ACC112 (cell line): ENCODE data around the gene FSTL1.

ENCODE experiments used
- H2AFZ ChIP-seq: fragments of 200-600 bp; sonication (generic); one replicate; pipeline ENCODE4 v1.6.0; 2017; ENCODE audit warnings: antibody characterized with exemption, low read length; ENCODE audit not compliant: unreplicated experiment
- H3K27ac ChIP-seq: fragments of 200-600 bp; sonication (generic); 2 replicates; pipeline ENCODE4 v1.5.1; 2014; ENCODE audit warnings: low read depth, mild to moderate bottlenecking, antibody characterized with exemption, low read length, moderate library complexity
- H3K27me3 ChIP-seq: fragments of 200-600 bp; sonication (generic); 2 replicates; pipeline ENCODE4 v1.6.1; 2014; ENCODE audit warnings: mild to moderate bottlenecking, antibody characterized with exemption, low read length, moderate library complexity, mixed read lengths; ENCODE audit not compliant: insufficient read depth
- H3K36me3 ChIP-seq: fragments of 200-600 bp; sonication (generic); 2 replicates; pipeline ENCODE4 v1.6.1; 2016; ENCODE audit warnings: mild to moderate bottlenecking, antibody characterized with exemption, low read length, moderate library complexity, mixed read lengths; ENCODE audit not compliant: insufficient read depth
- H3K4me1 ChIP-seq: fragments of 200-600 bp; sonication (generic); one replicate; pipeline ENCODE4 v1.6.1; 2016; ENCODE audit warnings: low read length, mixed read lengths; ENCODE audit not compliant: insufficient read depth, unreplicated experiment, control insufficient read depth
- H3K4me3 ChIP-seq: fragments of 200-600 bp; sonication (generic); 2 replicates; pipeline ENCODE4 v1.5.1; 2014; ENCODE audit warnings: mild to moderate bottlenecking, low read depth, low read length
- H3K79me2 ChIP-seq: fragments of 200-600 bp; sonication (generic); one replicate; pipeline ENCODE4 v1.6.0; 2016; ENCODE audit warnings: low read length; ENCODE audit not compliant: control insufficient read depth, unreplicated experiment, insufficient read depth

Gene FSTL1

DNA sequence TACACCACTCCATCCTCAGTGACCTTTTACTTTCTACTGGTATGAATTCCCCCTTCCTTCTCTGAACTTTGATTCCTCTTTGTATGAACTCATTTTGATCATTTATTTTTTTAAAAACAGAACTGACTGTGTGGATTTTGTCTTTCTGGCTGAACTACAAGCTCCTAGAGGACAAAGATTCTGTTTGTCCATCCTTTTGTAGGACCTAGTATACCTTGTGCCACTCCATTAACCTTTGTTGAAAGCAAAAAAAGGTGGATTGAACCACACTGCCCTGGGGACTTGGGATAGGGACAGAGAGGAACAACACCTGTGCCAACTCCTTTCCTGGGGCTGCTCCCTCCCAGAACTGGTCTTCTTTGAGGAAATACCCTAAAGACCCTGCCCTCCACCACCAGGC lies 23.6 kb downstream of the FSTL1 start:
- H2AFZ ChIP-seq: no peak overlapping the region
- H3K4me1 ChIP-seq: peaks cover 93% of the 10 kb centered on the region
- H3K36me3 ChIP-seq: peaks cover 31% of the 10 kb centered on the region
- H3K79me2 ChIP-seq: peaks cover 88% of the 10 kb centered on the region
- peak overlapping the region; percentile 58 for H3K27ac ChIP-seq
- H3K27me3 ChIP-seq: no peaks in the 10 kb centered on the region
- H3K4me3 ChIP-seq: no peak overlapping the region

DNA sequence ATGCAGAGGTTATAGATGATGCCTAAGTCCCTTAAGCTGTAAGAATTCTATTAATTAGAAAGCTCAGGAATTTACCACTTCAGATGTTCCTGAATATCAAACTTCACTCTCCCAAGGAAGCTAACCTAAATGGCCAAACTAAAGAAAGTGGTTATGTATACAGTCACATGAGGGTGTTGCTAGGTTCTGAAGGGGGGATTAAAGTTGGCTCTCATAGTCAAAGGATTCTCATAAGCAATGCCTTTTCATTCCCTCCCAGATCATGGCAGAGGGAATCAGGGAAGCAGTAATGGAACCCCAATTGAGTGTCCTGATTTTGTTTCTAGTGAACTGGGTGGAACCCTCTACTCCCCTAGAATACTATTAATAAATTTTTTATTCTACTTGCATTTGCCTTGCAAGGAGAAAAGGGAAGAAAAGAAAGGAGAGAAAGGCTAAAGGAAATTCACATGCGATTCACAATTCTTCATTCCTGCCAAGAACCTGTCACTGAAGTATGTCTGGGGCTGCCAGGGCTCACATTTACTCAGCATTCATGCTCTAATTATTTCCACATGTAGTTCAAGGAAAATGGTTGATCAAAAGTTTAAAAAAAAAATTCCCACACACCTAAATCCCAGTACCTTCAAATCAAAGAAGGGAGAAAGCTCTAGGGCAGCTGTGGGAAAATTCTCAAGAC lies 25.1 kb downstream of the FSTL1 start:
- Histone ChIP-seq H3K36me3 (peaks cover 22% of the 10 kb centered on the region), H3K4me3 (no peak overlapping the region), H2AFZ (no peak overlapping the region), H3K27ac (peak overlapping the region; percentile 58), H3K4me1 (peaks cover 94% of the 10 kb centered on the region), H3K27me3 (no peaks in the 10 kb centered on the region), H3K79me2 (peaks cover 86% of the 10 kb centered on the region)

DNA sequence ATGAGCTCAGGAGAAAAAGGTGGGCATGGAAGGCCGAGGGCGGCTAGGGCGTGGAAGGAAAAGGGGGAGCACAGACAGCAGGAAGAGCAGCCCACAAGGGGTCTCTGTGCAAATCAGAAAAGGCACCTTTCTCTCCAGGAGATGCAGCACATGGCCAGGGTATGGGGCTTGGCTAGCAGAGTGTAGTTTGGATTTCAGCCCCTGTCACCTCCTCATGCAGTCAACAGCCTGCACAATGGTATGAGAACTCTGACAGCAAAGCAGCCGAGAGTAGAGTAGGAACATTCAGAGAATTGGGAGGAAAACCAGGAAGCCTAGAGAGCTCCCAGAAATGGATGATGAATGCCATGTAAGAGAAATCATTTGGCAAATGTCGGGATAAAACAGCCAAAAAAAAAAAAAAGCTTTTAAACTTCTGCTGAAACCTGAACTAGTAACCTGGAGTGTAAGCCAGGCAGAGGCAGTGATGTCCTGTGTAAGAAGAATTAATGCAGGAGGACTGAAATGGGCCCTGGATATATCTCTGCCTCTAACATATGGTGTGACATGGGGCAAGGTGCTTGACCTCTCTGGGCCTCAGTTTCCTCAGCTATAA lies 25.7 kb downstream of the FSTL1 start:
- Histone ChIP-seq H3K27me3 (no peaks in the 10 kb centered on the region), H3K27ac (peak overlapping the region; percentile 58), H3K36me3 (peaks cover 17% of the 10 kb centered on the region), H3K79me2 (peaks cover 86% of the 10 kb centered on the region), H3K4me3 (no peak overlapping the region), H3K4me1 (peaks cover 92% of the 10 kb centered on the region), H2AFZ (no peak overlapping the region)

DNA sequence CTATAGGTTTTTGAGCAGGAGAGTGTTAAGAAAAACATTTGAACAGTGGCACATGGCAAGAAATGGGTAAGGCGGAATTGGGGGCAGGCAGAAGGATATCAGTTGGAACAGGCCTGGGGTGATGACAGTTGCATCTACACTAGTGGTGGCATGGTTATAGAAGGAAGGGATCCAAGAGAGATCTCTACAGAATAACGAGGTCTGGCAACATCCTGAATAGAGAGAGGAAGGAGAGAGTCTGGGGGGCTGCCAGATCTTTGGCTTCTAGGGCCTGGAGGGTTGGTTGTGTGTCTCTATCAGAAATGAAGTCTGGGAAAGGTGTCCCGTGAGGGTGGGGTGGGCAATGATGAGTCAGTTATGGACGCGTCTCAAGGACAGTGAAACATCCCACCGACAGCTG lies 26.3 kb downstream of the FSTL1 start:
- Histone ChIP-seq H3K27ac (no peak overlapping the region), H3K79me2 (peaks cover 85% of the 10 kb centered on the region), H3K4me3 (no peak overlapping the region), H2AFZ (no peak overlapping the region), H3K27me3 (no peaks in the 10 kb centered on the region), H3K36me3 (peaks cover 12% of the 10 kb centered on the region), H3K4me1 (peaks cover 86% of the 10 kb centered on the region)

DNA sequence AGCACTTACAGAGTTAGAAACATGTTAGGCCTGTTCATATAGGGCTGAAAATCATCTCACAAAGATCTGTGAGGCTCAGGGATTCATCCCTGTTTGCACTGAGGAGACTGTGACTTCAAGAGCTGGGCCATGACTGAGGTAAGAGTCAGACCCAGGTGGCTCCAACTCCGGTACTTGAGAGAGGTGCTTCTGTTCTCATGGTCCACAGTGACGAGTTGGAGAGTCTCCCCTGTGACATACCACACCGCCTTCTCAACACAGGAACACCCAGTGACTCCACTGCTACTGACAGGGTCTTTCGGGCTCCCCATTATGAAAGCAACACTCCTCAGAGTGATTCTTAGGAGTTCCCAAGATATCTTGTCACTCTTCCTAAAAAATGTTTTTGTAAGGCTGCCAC lies 27.4 kb downstream of the FSTL1 start:
- H3K27me3 ChIP-seq: no peaks in the 10 kb centered on the region
- peaks cover 83% of the 10 kb centered on the region for H3K79me2 ChIP-seq
- no peak overlapping the region for H3K4me3 ChIP-seq
- peak overlapping the region; percentile 33 for H3K27ac ChIP-seq
- H3K36me3 ChIP-seq: peaks cover 4% of the 10 kb centered on the region; the same call in 1 of the 2 replicates
- H2AFZ ChIP-seq: no peak overlapping the region
- H3K4me1 ChIP-seq: peaks cover 84% of the 10 kb centered on the region

DNA sequence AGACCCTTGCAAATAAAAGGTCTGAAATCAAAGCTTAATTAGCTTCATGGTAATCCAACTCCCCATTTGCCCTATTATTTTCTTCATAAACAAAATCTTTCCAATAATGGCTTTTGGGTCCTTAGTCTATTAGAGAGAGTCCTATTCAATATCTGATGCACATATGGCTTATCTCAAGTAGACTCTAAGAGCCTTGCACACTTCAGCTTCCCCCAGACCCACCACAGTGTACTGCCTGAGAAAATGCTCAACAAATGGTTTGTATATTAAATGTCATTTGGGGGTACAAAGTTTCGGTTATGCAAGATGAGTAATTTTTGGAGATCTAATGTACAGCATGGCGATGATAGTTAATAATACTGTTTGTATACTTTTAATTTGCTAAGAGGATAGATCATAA lies 28.9 kb downstream of the FSTL1 start:
- Histone ChIP-seq H3K27me3 (no peaks in the 10 kb centered on the region), H3K36me3 (no peaks in the 10 kb centered on the region; the same call in 1 of the 2 replicates), H3K27ac (peak overlapping the region; percentile 73), H2AFZ (no peak overlapping the region), H3K4me3 (no peak overlapping the region), H3K4me1 (peaks cover 82% of the 10 kb centered on the region), H3K79me2 (peaks cover 76% of the 10 kb centered on the region)

DNA sequence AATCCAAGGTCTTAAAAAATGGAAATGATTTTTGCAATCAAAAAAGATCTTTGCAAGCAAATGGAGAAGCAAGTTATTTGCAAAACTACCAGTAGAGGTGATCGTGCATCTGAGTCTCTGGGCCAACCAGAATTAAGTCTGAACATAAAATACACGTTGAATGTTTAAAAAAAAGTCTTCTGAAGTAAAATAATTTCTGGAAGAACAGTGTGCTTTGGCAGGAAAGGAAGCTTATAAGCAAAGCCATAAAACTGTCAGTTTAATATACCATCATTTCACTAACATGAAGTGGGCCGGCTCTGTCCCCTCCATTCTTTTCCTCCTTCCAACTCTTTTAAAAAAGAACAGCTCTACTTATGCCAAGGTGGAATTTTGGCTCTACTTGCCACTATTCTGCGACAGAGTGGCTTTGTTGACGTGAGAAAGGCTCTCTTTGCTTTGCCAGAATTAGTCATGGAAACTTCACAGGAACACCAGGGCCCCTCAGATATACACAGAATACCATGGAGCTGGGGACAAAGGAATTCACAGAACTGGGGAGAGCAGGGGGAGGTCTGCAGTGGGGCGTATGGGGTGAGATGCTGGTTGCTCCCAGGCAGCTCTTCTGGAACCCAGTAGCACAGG lies 29.8 kb downstream of the FSTL1 start:
- peak overlapping the region; percentile 73 for H3K27ac ChIP-seq
- H3K36me3 ChIP-seq: peaks cover 3% of the 10 kb centered on the region

DNA sequence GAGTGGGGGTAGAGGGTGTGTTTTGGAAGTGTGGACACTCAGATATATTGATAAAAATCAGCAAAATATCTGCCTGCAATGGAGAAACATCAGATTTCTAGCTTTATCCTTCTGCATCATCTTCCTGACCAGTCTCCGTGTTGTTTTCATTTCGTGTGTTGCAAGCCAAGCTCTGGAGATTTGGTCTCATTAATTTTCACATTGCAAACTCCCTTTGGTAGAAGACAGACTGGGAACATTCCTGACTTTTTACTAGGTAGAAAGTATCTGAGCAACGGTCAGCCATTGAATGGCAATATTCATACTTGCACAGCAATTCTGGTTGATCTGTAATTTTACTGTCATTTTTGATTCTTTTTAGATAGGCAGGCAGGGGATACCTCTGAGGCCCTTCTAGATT lies 30.4 kb downstream of the FSTL1 start:
- peaks cover 71% of the 10 kb centered on the region for H3K4me1 ChIP-seq
- peak overlapping the region; percentile 73 for H3K27ac ChIP-seq
- peaks cover 75% of the 10 kb centered on the region for H3K79me2 ChIP-seq
- no peaks in the 10 kb centered on the region for H3K27me3 ChIP-seq
- peaks cover 8% of the 10 kb centered on the region for H3K36me3 ChIP-seq
- no peak overlapping the region for H2AFZ ChIP-seq
- no peak overlapping the region for H3K4me3 ChIP-seq

More for the DNA sequence above, 29.8 kb downstream of the FSTL1 start:
- H3K27me3 ChIP-seq: no peaks in the 10 kb centered on the region
- H3K79me2 ChIP-seq: peaks cover 76% of the 10 kb centered on the region
- H2AFZ ChIP-seq: no peak overlapping the region
- H3K4me3 ChIP-seq: no peak overlapping the region
- H3K4me1 ChIP-seq: peaks cover 78% of the 10 kb centered on the region

DNA sequence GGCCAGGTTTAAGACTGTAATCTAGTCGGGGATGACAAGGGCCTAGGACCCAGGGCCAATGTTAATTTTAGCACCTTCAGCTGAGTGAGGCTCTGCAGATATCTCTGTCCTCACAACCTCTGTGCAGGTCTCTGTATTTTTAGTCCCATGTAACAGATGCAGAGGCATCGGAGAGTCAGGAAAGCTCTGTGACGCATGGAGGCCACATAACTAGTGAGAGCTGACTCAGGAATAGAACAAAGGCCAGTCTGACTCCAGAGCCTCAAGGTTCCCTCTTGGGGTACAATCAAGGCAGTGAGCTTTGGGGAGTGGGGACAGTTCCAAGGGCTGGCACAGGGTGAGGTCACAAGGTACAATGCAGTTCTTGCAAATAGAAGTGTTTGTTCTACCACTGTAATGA lies 31.0 kb downstream of the FSTL1 start:
- H3K27ac ChIP-seq: peak overlapping the region; percentile 73
- H3K4me1 ChIP-seq: peaks cover 66% of the 10 kb centered on the region
- peaks cover 72% of the 10 kb centered on the region for H3K79me2 ChIP-seq
- H3K4me3 ChIP-seq: no peak overlapping the region
- no peaks in the 10 kb centered on the region for H3K27me3 ChIP-seq
- H3K36me3 ChIP-seq: peaks cover 11% of the 10 kb centered on the region
- no peak overlapping the region for H2AFZ ChIP-seq

DNA sequence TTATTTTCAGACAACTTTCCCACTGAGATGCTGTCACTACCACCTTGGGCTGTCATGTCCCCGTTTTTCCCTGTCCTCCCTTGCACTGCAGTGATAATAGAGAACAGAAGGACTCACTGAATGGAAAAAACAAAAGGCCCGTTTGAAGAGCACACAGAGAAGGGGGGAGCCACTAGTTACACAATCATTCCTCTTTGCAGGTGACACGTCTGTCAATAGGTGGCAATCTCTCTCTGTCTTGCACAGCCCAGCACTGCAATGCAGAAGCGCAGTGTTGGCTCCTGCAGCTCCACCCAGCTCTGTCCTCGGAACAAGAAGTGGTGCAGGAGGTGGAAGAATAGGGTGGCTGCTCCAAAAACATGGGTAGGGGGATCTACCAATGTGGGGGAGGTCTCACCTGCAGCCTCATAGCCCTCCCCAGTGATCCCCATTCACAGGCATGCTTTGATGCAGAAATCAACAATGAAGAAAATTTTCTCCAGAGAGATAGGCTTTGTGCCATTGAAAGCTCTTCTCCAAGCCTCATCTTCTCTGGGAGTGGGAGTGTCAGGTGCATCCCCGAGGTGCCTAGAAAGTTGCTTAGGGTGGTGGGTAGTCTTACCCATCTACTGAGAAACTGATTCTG lies 31.8 kb downstream of the FSTL1 start:
- Histone ChIP-seq H3K79me2 (peaks cover 64% of the 10 kb centered on the region), H2AFZ (no peak overlapping the region)

More for the DNA sequence above, 31.8 kb downstream of the FSTL1 start:
- peaks cover 11% of the 10 kb centered on the region for H3K36me3 ChIP-seq
- H3K27me3 ChIP-seq: no peaks in the 10 kb centered on the region
- peaks cover 58% of the 10 kb centered on the region for H3K4me1 ChIP-seq
- peak overlapping the region; percentile 73; the same call in 1 of the 2 replicates for H3K27ac ChIP-seq
- H3K4me3 ChIP-seq: no peak overlapping the region
